Hepatic stellate cell (primary cell): ENCODE measurements around the gene CRACR2A.

Source experiments
- DNase-seq: peaks from one replicate; pipeline ENCODE4 v3.0.0; 2011; ENCODE audit warnings: low spot score

The CRACR2A gene

GRCh38 chr12:3681595-3682061 lies 71.3 kb downstream of the CRACR2A start:
- DNase-seq = no peak

DNA sequence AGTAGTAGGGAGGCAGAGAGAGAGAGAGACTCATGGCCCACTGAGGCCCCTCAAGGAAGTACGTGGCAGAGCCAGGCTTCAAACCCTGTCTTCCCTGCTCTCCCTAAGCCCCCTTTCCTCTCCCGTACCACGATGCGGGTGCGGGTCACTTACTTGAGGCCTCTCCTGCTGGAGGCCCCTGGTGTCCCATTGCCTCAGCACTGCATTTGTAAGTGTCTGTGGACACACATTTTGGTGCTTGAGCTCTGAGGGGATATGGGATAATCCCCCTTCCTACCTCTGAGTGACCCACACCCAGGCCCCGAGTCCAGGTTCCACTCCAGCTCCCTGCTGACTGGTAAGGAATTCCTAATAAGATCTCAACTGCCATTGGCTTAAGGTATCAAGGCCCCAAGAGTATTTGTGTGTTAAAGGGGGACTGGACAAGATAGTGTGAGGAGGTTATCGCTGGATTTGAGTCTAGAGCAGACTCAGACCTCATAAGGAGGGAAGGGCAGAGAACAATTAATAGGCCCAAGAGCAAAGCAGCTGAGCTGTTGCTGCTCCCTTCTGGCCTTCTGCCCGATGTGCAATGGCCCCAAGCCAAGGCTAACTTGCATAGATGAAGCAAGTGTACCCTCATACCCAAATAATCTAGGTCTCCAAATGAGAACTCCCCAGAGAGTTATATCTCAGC lies 71.9 kb downstream of the CRACR2A start:
- no peak for DNase-seq

- DNase-seq = no peak
These were observed 73.1 kb downstream of the CRACR2A start for GRCh38 chr12:3679831-3680230.

- no peak for DNase-seq
These were observed 75.3 kb downstream of the CRACR2A start for GRCh38 chr12:3677609-3678008.

DNA sequence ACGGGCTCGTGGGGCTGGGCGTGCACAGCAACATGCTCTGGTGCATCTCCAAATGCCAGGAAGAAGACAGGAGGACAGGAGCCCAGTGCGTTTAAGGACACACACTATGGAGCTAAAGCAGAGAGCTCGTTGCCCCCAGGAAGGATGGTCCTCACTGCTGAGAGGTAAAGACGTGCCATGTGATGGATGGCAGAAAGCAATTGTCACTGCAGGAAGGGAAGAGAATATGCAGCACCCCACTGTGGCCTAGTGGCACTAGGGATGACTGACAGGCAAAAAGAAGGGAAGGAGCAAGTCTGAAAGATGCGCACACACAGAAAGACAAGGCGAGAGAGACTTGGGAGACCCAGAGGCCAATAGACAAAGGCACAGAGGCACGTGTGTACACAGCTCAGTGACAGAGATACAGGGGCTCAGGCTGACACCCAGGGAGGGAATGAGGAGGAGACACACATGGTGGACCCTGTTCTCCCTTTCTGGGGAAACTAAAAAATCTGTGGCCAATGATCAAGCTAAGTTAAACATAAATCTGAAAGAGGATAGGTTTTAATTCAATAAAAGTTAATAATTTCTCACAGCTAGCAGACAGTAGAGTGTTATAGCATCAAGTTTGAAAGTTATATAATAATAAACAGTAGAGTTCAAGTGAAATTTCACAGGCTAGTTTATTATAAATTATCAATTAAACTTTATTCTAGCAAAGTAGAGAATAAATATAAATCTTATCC lies 78.8 kb downstream of the CRACR2A start:
- DNase-seq = no peak

- DNase-seq = no peak
These were observed 80.8 kb downstream of the CRACR2A start for GRCh38 chr12:3672113-3672509.

GRCh38 chr12:3671330-3672112 lies 81.4 kb downstream of the CRACR2A start:
- no peak for DNase-seq

DNA sequence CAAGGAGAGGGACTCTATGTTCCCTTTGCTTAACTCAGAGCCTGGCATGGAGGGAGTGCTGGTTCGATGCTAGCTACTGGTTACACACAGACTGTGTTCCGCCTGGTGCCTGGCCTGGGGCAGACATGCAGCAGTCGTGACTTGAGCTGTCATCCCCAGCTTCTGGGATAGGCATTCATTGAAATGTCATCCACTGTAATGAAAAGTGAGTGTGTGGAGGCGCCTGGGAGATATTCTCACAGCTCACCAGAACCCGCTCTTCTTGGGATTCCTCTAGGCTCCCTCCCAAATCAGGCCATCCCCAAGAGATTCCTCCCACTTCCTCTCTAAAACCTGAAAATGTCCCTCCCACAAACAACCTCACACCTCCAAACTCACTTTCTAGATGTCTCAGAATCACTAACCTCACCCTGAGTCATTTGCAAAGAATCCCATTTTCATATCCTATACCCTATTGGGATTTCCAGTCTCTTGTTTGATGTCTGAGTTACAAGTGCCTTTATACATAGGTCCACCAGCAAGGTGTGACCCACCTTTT lies 82.8 kb downstream of the CRACR2A start:
- no peak for DNase-seq

- DNase-seq = no peak
These were observed 83.3 kb downstream of the CRACR2A start for GRCh38 chr12:3669594-3669993.

DNA sequence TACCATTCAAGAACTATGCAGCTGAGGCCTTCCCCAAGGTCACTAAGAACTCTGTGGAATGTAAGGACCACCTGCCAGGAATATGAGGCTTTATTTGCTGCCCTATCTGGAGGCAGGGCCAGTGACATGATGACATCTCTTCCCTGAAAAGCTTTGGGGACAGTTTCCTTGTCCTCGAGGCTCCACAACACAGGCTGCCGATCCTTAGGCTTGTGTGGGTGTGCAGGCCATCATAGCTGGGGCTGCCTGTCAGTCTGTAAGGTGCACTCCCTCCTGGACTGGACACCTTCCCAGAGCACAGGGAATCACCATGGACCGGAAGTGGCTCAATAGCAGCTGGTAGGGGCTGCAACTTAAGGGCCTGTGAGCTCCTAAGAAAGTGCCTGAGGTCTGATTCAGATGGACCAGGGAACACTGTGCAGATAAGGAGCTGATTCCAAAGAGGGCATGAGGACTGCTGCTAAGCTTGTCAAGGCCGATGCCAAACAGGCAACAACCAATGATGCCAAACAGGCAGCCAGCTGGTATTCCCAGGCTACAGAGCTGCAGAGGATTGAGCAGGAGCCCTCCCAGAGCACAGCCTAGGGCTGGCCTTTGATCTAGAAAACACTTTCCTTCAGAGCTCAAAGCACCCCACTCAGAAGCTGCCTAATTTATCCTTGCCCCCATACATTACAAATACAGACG lies 84.3 kb downstream of the CRACR2A start:
- no peak for DNase-seq

DNA sequence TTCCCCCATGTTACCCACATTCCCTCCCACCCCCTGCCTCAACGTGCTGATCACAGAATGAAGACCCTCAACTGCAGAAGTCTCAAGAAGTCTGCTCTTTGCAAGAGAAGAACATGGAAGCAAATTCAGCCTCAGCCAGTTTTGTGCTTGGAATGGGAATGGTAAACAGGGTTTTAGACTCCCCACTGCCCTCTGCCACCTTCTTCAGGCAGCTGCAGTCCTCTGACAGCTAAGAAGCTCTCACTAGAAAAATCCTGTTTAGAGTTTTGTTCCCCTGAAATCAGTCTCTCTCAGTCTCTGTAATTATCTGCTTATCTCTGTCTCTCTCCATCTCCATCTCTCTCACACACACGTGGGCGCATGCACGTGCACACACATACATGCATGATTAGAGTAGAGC lies 85.4 kb downstream of the CRACR2A start:
- DNase-seq = no peak

DNA sequence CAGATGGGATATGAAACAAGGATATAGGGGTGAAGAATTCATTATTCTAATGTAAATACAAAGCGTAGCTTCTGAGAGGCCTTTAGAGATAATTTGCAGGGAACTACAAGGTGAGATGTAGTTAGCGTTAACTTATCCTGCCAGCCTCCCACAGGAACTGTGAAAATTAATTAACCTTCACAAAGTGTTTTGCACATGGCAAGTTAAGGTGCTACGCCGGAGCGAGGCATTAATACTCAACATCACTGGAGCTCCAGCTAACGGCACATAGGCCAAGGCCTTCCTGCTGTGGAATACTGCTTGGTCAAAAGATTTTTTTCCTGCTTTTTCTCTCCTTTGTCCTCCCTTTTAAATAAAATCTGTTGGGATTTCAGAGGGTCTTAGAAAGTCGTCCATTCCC lies 86.5 kb downstream of the CRACR2A start:
- no peak for DNase-seq

DNA sequence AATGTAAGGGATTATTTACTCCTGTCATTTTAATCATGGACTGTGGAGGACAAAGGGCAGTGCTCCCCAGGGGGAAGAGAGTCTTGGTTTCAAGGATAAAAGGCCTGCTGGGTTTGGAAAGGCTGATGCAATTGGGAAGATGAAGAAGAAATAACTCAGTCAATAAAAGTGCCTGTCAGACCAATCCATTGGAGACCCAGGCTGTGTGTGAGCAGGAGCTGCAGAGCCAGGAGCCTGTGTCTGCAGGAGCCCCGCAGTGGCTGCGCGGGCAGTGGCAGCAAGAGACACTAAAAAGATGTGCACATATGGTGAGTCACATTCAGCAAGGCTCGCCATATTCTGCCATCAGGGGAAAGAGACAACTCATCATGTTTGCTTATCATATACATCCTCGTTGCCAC lies 90.4 kb downstream of the CRACR2A start:
- no peak for DNase-seq

DNA sequence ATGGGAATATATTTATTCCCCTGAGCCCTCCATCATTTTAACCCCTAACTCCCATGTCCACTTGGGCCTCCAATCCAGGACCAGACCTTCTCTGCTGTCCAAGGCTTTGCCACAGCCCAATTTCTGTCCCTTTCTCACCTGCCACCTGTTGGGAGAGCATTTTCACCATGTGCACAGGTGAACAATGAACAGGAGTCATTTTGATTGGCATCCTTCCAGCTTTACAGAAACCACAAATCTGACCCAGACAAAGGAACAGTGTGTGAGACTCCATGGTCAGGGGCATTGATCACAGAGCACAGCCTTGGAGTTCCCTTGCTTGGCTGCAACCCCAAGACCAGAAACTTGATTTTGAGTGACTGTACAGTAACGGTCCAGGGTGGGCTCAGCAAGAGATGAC lies 91.9 kb downstream of the CRACR2A start:
- no peak for DNase-seq

GRCh38 chr12:3658327-3659163 lies 94.4 kb downstream of the CRACR2A start:
- DNase-seq = no peak

DNA sequence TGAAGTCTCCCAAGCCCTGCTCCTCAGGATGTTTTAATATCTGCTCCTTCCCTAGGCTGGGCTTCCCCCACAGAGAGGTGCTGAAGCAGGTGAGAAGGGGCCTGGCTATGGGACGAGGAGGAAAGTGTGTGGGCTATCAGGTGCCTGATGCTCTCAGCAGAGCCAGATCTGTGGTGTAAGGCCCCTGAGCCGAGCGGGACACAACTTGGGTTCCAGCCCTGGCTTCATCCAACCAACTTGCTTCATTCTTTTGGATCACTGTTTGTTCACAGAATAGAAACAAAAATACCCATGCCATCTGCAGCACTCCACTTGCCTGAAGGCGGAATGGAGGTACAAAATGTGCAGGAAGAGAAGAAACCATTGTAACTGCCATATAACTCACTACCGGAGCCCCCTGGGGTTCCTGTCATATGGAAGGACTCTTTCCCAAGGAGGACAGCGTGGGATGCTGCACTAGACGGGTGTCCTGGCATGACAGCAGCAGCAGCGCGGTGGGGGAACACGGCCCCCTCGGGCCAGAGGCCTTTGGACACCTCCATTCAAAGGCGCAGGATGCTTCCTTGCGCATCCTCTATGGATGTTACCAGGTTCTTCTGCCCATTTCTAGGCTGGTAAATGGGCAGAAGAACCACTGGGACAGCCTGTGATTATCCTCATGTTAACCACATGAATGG lies 95.8 kb downstream of the CRACR2A start:
- no peak for DNase-seq

- DNase-seq = peak; percentile 57
These were observed 97.5 kb downstream of the CRACR2A start for GRCh38 chr12:3655328-3655900.

- DNase-seq = no peak
These were observed 101.1 kb downstream of the CRACR2A start for GRCh38 chr12:3651585-3652424.

DNA sequence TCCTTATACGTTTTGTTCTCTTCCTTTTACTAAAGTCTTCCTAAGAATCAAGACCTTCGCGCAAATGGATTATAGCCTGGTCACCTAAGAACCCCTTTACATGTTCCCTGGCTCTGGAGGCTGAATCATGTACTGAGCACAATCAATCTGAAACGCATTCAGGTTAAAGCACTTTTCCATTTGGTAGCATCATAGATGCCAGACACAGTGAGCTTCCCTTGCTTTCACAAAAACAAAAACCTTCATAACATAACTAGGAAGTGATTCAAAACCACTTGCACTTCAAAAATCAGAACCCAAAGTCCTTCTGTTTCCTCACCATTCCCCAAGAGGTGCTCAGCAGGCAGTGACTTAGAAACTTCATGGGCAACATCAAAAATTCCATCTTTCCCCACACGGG lies 105.4 kb downstream of the CRACR2A start:
- DNase-seq = no peak
